ENCODE results near the gene SORCS2.

- TF ChIP-seq ZNF423 (tag by site-specific recombination; IDR thresholded peaks at IDR 0.05) (no peak), ZNF155 (tag by site-specific recombination; IDR thresholded peaks at IDR 0.05) (no peak), KLF16 (tag by site-specific recombination; IDR thresholded peaks at IDR 0.05) (no peak), CTCF (tag by site-specific recombination; IDR thresholded peaks at IDR 0.05) (no peak), ZNF76 (tag by site-specific recombination; IDR thresholded peaks at IDR 0.05; ENCODE audit: borderline replicate concordance, low read depth) (no peak), REST (tag by site-specific recombination; IDR thresholded peaks at IDR 0.05) (no peak), WT1 (tag by site-specific recombination; IDR thresholded peaks at IDR 0.05) (no peak), ZBTB10 (tag by site-specific recombination; IDR thresholded peaks at IDR 0.05) (no peak), PRDM10 (tag by site-specific recombination; IDR thresholded peaks at IDR 0.05) (no peak), PBX3 (CRISPR knock-in tag; IDR thresholded peaks at IDR 0.05) (no peak), ZNF274 (IDR thresholded peaks at IDR 0.05; ENCODE audit: low read length) (no peak), ZNF274 (tag by site-specific recombination; IDR thresholded peaks at IDR 0.05; ENCODE audit: borderline replicate concordance) (no peak), ZNF791 (tag by site-specific recombination; IDR thresholded peaks at IDR 0.05) (no peak)
Measured at GRCh38 chr4:7780751-7781348, 588.5 kb downstream of the SORCS2 start.

Measured in HEK293 (cell line).